GM10847 (cell line): ENCODE measurements around the gene ZC3H7A.

Experiments
- POLR2A ChIP-seq: IDR thresholded peaks from 2 replicates; pipeline ENCODE4 v1.6.1; 2011; ENCODE audit not compliant: insufficient read length; ENCODE audit errors: extremely low read depth

ZC3H7A gene

GRCh38 chr16:11705311-11706025 lies 91.6 kb downstream of the ZC3H7A start:
- no peak for TF ChIP-seq POLR2A
